ENCODE results near the gene INPP5K.
A peak's percentile ranks its signal among the peaks of the same experiment; 100 is the strongest.
"Not testable (repeated sequence)": the region's sequence is repeated elsewhere in the genome, so short reads cannot be mapped to it uniquely, and the experiment has no call there.

Gene INPP5K

GRCh38 chr17:1516388-1517161, at the start of gene INPP5K:
Gene INPP5K, minus strand, starts transcription at chr17:1516612. Its CDS starts 113 bp downstream, at chr17:1516499.
- DNase-seq: peak; percentile 95

- no peak for DNase-seq
Measured at GRCh38 chr17:1565877-1566276, 49.5 kb upstream of the INPP5K start.

GRCh38 chr17:1563786-1564613, 47.6 kb upstream of the INPP5K start:
- no peak for DNase-seq

- not testable (repeated sequence) for DNase-seq
Measured at GRCh38 chr17:1563471-1563785, 47.0 kb upstream of the INPP5K start.

GRCh38 chr17:1562176-1562643, 45.8 kb upstream of the INPP5K start:
- DNase-seq: no peak

GRCh38 chr17:1561420-1562175, 45.2 kb upstream of the INPP5K start:
- DNase-seq: no peak

GRCh38 chr17:1560858-1561355, 44.5 kb upstream of the INPP5K start:
- no peak for DNase-seq

- no peak for DNase-seq
Measured at GRCh38 chr17:1560101-1560857, 43.9 kb upstream of the INPP5K start.

GRCh38 chr17:1559047-1560043, 42.9 kb upstream of the INPP5K start:
- no peak for DNase-seq

GRCh38 chr17:1558401-1558800, 42.0 kb upstream of the INPP5K start:
- no peak for DNase-seq

- DNase-seq: no peak
Measured at GRCh38 chr17:1557355-1558095, 41.1 kb upstream of the INPP5K start.

- no peak for DNase-seq
Measured at GRCh38 chr17:1555651-1556471, 39.4 kb upstream of the INPP5K start.

GRCh38 chr17:1554751-1555540, 38.5 kb upstream of the INPP5K start:
- DNase-seq: no peak

- DNase-seq: no peak
Measured at GRCh38 chr17:1553354-1554266, 37.2 kb upstream of the INPP5K start.

GRCh38 chr17:1552932-1553331, 36.5 kb upstream of the INPP5K start:
- no peak for DNase-seq

- DNase-seq: no peak
Measured at GRCh38 chr17:1551741-1552140, 35.3 kb upstream of the INPP5K start.

GRCh38 chr17:1548032-1548431, 31.6 kb upstream of the INPP5K start:
- no peak for DNase-seq
